Measurements from ENCODE around the gene CDSN. TPM values are rescaled to one million over a fixed set of nuclear protein-coding genes. Genes with fewer than 3 reads are reported as not detected.
A peak's percentile ranks its signal among the peaks of the same experiment; 100 is the strongest.

Gene CDSN
- total and polyA plus RNA-seq, 2 of the 4 experiments (the other 2 are of a cell fraction): not detected

GRCh38 chr6:31065556-31065955 lies 54.7 kb downstream of the CDSN start:
- H3K9ac ChIP-seq (ENCODE audit: low read depth, low read length): no peak overlapping the region
- H2AK5ac ChIP-seq (ENCODE audit: low read depth, low read length): no peak overlapping the region
- no peaks in the 10 kb centered on the region for H3K79me1 ChIP-seq (ENCODE audit: low read depth in 1 of 2, low read length in 2 of 2)
- H3K23ac ChIP-seq (ENCODE audit: low read depth, low read length): no peak overlapping the region
- no CpG with 5 or more reads among the region's 2 CpGs for WGBS, 2 experiments (ENCODE audit: extremely low coverage in 2 of 2, insufficient read length in 1 of 2)
- peaks cover 10% of the 10 kb centered on the region for H3K27me3 ChIP-seq (ENCODE audit: control insufficient read depth, insufficient read depth, low read length)
- no peak overlapping the region for H4K5ac ChIP-seq (ENCODE audit: low read depth, low read length)
- ChIA-PET CTCF (no interaction called here), POLR2A (ENCODE audit: unreplicated experiment) (no interaction called here)
- H3K4me1 ChIP-seq (ENCODE audit: control insufficient read depth, insufficient read depth, low read length): no peaks in the 10 kb centered on the region
- no peaks in the 10 kb centered on the region for H4K20me1 ChIP-seq (ENCODE audit: insufficient read depth, low read length)
- no peaks in the 10 kb centered on the region for H3K9me3 ChIP-seq (ENCODE audit: control insufficient read depth, insufficient read depth, low read length)
- intact Hi-C loops (cut with micrococcal nuclease) (no loop called here), in situ Hi-C loops (cut with MboI; ENCODE audit: low sequenced_read_pairs) (no loop called here), dilution Hi-C loops (cut with HindIII; ENCODE audit: low sequenced_read_pairs, unreplicated experiment) (no loop called here)
- TF ChIP-seq CHD1 (IDR thresholded peaks at IDR 0.05; ENCODE audit: low read depth, low read length): no peak
- TF ChIP-seq MAZ (IDR thresholded peaks at IDR 0.05; ENCODE audit: borderline replicate concordance, low read depth, low read length): no peak
- no peak for TF ChIP-seq BHLHE40 (IDR thresholded peaks at IDR 0.05; ENCODE audit: low read depth, low read length)
- no peak for TF ChIP-seq MXI1 (IDR thresholded peaks at IDR 0.05; ENCODE audit: borderline replicate concordance, low read depth, low read length)
- no peak for TF ChIP-seq FOS (IDR thresholded peaks at IDR 0.05; ENCODE audit: low read depth, low read length)
- TF ChIP-seq NFE2L2 (IDR thresholded peaks at IDR 0.05; ENCODE audit: low read depth, low read length): no peak
- no peak for TF ChIP-seq CTCF (conservative IDR thresholded peaks at IDR 0.05; ENCODE audit: low read depth, low read length)
- TF ChIP-seq, protein P1, sequence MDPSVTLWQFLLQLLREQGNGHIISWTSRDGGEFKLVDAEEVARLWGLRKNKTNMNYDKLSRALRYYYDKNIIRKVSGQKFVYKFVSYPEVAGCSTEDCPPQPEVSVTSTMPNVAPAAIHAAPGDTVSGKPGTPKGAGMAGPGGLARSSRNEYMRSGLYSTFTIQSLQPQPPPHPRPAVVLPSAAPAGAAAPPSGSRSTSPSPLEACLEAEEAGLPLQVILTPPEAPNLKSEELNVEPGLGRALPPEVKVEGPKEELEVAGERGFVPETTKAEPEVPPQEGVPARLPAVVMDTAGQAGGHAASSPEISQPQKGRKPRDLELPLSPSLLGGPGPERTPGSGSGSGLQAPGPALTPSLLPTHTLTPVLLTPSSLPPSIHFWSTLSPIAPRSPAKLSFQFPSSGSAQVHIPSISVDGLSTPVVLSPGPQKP (IDR thresholded peaks at IDR 0.05; ENCODE audit: borderline replicate concordance, low read depth, low read length): no peak
- no peak for TF ChIP-seq USF2 (IDR thresholded peaks at IDR 0.05; ENCODE audit: low read depth, low read length)
- no peak for TF ChIP-seq CEBPB (IDR thresholded peaks at IDR 0.05; ENCODE audit: low read depth, low read length)
- no peak for TF ChIP-seq RFX5 (IDR thresholded peaks at IDR 0.05; ENCODE audit: low read depth, low read length)
- TF ChIP-seq POLR2A (IDR thresholded peaks at IDR 0.05; ENCODE audit: low read depth, low read length): no peak
- no peak for TF ChIP-seq SMC3 (IDR thresholded peaks at IDR 0.05; ENCODE audit: low read depth, low read length)
- TF ChIP-seq RAD21 (IDR thresholded peaks at IDR 0.05; ENCODE audit: low read length): no peak
- TF ChIP-seq RCOR1 (IDR thresholded peaks at IDR 0.05; ENCODE audit: insufficient replicate concordance, low read length): no peak
- no peak for TF ChIP-seq MAFK (IDR thresholded peaks at IDR 0.05; ENCODE audit: low read depth, low read length)
- BruUV-seq (replicated peaks): no TSS peak
- H3K18ac ChIP-seq (ENCODE audit: low read depth, low read length): no peak overlapping the region
- no peak overlapping the region for H3K4me2 ChIP-seq (ENCODE audit: low read depth, low read length)
- H2BK120ac ChIP-seq (ENCODE audit: low read depth, low read length): no peak overlapping the region
- no peak overlapping the region for H3K56ac ChIP-seq (ENCODE audit: extremely low read depth, insufficient read depth, low read length)
- H3K36me3 ChIP-seq (ENCODE audit: control insufficient read depth, insufficient read depth, low read length): no peaks in the 10 kb centered on the region
- no peak overlapping the region for H3K27ac ChIP-seq (ENCODE audit: insufficient read depth, low read length)
- H2AFZ ChIP-seq (replicated peaks; ENCODE audit: low read length, poor library complexity): no peak overlapping the region
- ATAC-seq (ENCODE audit: low read depth) (0 out of 2 replicates have a peak, but pooled peaks have one; percentile 31), DNase-seq (peak; percentile 16)
- H4K91ac ChIP-seq (ENCODE audit: insufficient read depth, low read depth, low read length): no peak overlapping the region
- H3K4me3 ChIP-seq (ENCODE audit: insufficient read depth, low read depth, low read length): no peak overlapping the region
- no peak overlapping the region for H2AK9ac ChIP-seq (replicated peaks; ENCODE audit: low read depth, low read length, poor library complexity)
- no peak overlapping the region for H3K14ac ChIP-seq (replicated peaks; ENCODE audit: low read depth, low read length)
- no peak overlapping the region for H2BK5ac ChIP-seq (ENCODE audit: low read depth, low read length, poor library complexity, severe bottlenecking)
- no peak overlapping the region for H4K8ac ChIP-seq (ENCODE audit: low read depth in 2 of 2, low read length in 2 of 2)
- no peak overlapping the region for H3K4ac ChIP-seq (ENCODE audit: low read depth, low read length)
- no peak overlapping the region for H2BK20ac ChIP-seq (ENCODE audit: low read depth, low read length)
- no peaks in the 10 kb centered on the region for H3K9me1 ChIP-seq (ENCODE audit: insufficient read depth, low read length)
- no peak overlapping the region for H2BK15ac ChIP-seq (ENCODE audit: low read depth, low read length)
